GM12878 (cell line): Measurements from ENCODE around the gene ECPAS. TPM values are rescaled to one million over a fixed set of nuclear protein-coding genes. Genes with fewer than 3 reads are reported as not detected.
A peak's percentile ranks its signal among the peaks of the same experiment; 100 is the strongest.

Experiments used
- ATAC-seq: fragments of 200-7000 bp; cut with Tn5 transposase; 3 replicates; pipeline ENCODE4 v1.9.1; 2020; ENCODE audit warnings: mild to moderate bottlenecking, moderate library complexity
- BruUV-seq: library from RNA; stranded (reverse); fragments of 400-500 nt; replicated peaks from 2 replicates; lab custom pipeline; 2021; lab: Mats Ljungman, UMichigan
- CTCF ChIA-PET: fragments of 300-600 bp; sonication (Branson Sonifier 250); formaldehyde crosslinking; extraction: SDS; loops from one replicate; lab custom pipeline; 2021; ENCODE audit warnings: inconsistent platforms; lab: Yijun Ruan, JAX
- POLR2A ChIA-PET: fragments of 350-600 bp; formaldehyde crosslinking; extraction: SDS; loops from one replicate; lab custom pipeline; 2021; ENCODE audit warnings: inconsistent platforms; lab: Charles Lee
- RAD21 ChIA-PET: fragments of 300-600 bp; sonication (Branson Sonifier 250); formaldehyde crosslinking; loops from one replicate; lab custom pipeline; 2023; ENCODE audit warnings: antibody characterized with exemption; ENCODE audit not compliant: unreplicated experiment; lab: Charles Lee
- SMC1A ChIA-PET: fragments of 300-600 bp; sonication (Branson Sonifier 250); formaldehyde crosslinking; loops from one replicate; lab custom pipeline; 2023; ENCODE audit not compliant: unreplicated experiment, uncharacterized antibody; lab: Charles Lee
- DNase-seq: peaks from one replicate; pipeline ENCODE4 v3.0.0-alpha.2; 2011; ENCODE audit warnings: low read depth, low spot score
- FAIRE-seq: peaks from 3 replicates; lab custom pipeline; 2011; peaks lifted over from hg19 to GRCh38; lab: Jason Lieb, UNC
- H2AFZ ChIP-seq: 2 replicates; pipeline ENCODE4 v1.6.0; 2011; ENCODE audit warnings: low read depth, low read length, control low read depth; ENCODE audit not compliant: control insufficient read depth
- H3K27ac ChIP-seq: 2 replicates; pipeline ENCODE4 v1.5.1; 2011; ENCODE audit warnings: control low read depth; ENCODE audit not compliant: control insufficient read depth, insufficient read depth
- H3K27me3 ChIP-seq, 2 experiments: replicated peaks in 1 of 2; 2 replicates each; pipeline versions ENCODE4 v1.6.0 to v1.6.1; 2011; ENCODE audit warnings: low read length in 1 of 2; ENCODE audit not compliant: control insufficient read depth in 2 of 2, insufficient read depth in 2 of 2
- H3K36me3 ChIP-seq, 2 experiments: 2 replicates each; pipeline ENCODE4 v1.5.1; 2011; ENCODE audit warnings: low read length in 1 of 2; ENCODE audit not compliant: control insufficient read depth in 2 of 2, insufficient read depth in 2 of 2
- H3K4me1 ChIP-seq: 2 replicates; pipeline ENCODE4 v1.6.1; 2011; ENCODE audit warnings: mild to moderate bottlenecking, low read length, moderate library complexity, mixed read lengths; ENCODE audit not compliant: control insufficient read depth, insufficient read depth
- H3K4me2 ChIP-seq: 2 replicates; pipeline ENCODE4 v1.6.0; 2011; ENCODE audit warnings: control low read depth; ENCODE audit not compliant: control insufficient read depth, insufficient read depth
- H3K4me3 ChIP-seq: fragments of 200-600 bp; sonication (generic); 2 replicates; pipeline ENCODE4 v1.5.1; 2016
- H3K79me2 ChIP-seq: 2 replicates; pipeline ENCODE4 v1.6.0; 2011; ENCODE audit warnings: low read length; ENCODE audit not compliant: control insufficient read depth, insufficient read depth
- H3K9ac ChIP-seq: 2 replicates; pipeline ENCODE4 v1.8.0; 2011; ENCODE audit warnings: low read length, control low read depth, mixed read lengths; ENCODE audit not compliant: control insufficient read depth, insufficient read depth
- H3K9me3 ChIP-seq: replicated peaks from 3 replicates; pipeline ENCODE4 v1.5.1; 2011; ENCODE audit warnings: mild to moderate bottlenecking, low read length; ENCODE audit not compliant: control insufficient read depth, insufficient read depth
- H4K20me1 ChIP-seq: 2 replicates; pipeline ENCODE4 v1.6.0; 2011; ENCODE audit not compliant: control insufficient read depth, insufficient read depth
- EZH2 ChIP-seq: IDR thresholded peaks from 2 replicates; pipeline ENCODE4 v1.6.1; 2012; ENCODE audit warnings: low read depth, mild to moderate bottlenecking, control low read depth, inconsistent platforms, low read length, borderline replicate concordance; ENCODE audit not compliant: control insufficient read depth
- NBN ChIP-seq: fragments of 450-650 bp; IDR thresholded peaks from 2 replicates; pipeline ENCODE4 v1.6.1; 2016
- ZNF384 ChIP-seq: IDR thresholded peaks from 2 replicates; pipeline ENCODE4 v1.6.1; 2012; ENCODE audit warnings: low read depth, mild to moderate bottlenecking, low read length, improper control_type of control experiment, borderline replicate concordance
- WGBS: methylation state at CpG from one replicate; pipeline ENCODE4 v1.1.6; 2016; ENCODE audit warnings: low lambda C conversion rate; ENCODE audit not compliant: insufficient replicate concordance, insufficient coverage; ENCODE audit errors: missing lambda C conversion rate; 5-methylcytosine and 5-hydroxymethylcytosine counted together
- in situ Hi-C: fragments of 300-500 bp; cut with MboI; formaldehyde crosslinking; loops from 9 replicates; pipeline ENCODE4 v1.14.3; 2018; ENCODE audit warnings: mixed read lengths
- intact Hi-C: fragments of 100-400 bp; cut with micrococcal nuclease; formaldehyde crosslinking; loops from one replicate; pipeline ENCODE4 v1.14.2; 2022; ENCODE audit not compliant: unreplicated experiment
- polyA plus RNA-seq, 11 experiments: library from polyadenylated mRNA; depleted of rRNA in 4 of 11; unstranded in 6 of 11; stranded (reverse) in 5 of 11; fragments of >200 nt; fragmentation: Nextera tagmentation in 4 of 11; fragmentation: Illumina TruSeq in 1 of 11; extraction: Ambion mirVana in 4 of 11; extraction: Trizol in 1 of 11; gene quantifications; 1 replicate in 1 of 11; 2 replicates in 10 of 11; pipeline versions ENCODE4 v1.2.1 to v1.2.3, GENCODE V29; 2011 to 2016; ENCODE audit warnings: inconsistent platforms in 2 of 11, missing spikeins in 2 of 11, low read depth in 1 of 11
- total RNA-seq, 4 experiments: library from RNA; depleted of rRNA in 3 of 4; stranded (reverse); fragments of >200 nt in 3 of 4; fragmentation: Illumina TruSeq in 1 of 4; extraction: Trizol in 1 of 4; gene quantifications; 2 replicates each; pipeline versions ENCODE4 v1.2.1 to v1.2.3, GENCODE V29; 2013 to 2021

The ECPAS gene
- total and polyA plus RNA-seq, 10 of the 15 experiments (the other 5 are each of a cell fraction or from before 2014, with no cell fraction given), result 11.2 to 69.8 (median 50.1) TPM

DNA sequence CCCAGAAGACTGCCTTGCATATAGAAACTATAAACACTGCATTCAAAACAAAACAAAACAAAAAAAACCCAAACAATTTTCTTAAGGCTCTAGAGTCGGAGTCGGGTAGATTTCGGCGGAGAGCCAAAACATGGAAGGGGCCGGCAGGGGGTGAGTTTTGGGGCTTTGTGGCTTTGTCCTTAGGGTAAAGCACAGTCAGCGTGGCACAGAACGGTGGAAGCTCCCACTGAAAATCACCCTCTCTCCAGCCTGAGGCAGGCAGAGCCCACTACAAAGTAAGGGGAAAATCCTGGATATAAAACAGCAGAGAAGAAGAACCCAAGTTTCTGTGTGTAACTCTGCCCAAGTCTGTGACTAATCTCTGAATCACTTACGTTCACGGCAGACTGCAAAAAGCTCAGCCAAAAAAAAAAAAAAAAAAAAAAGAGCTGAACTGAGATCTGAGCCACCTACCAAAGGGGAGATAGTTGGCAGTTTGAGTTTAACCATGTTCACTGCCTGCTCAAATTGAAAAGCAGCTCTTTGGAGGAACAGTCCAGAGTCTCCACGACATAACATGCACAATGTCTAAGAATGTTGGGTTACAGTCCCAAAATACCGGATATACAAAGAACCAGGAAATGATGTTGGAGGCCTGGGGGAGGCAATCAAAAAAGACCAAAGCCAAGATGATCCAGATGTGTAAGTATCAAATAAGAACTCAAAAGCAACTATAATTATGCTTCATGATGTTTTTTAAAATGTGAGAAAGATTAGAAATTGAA lies 127.5 kb downstream of the ECPAS start:
- peak; percentile 42 for ATAC-seq
- H3K4me3 ChIP-seq, result no peak overlapping the region
- no peaks in the 10 kb centered on the region for H4K20me1 ChIP-seq
- H3K79me2 ChIP-seq, result no peaks in the 10 kb centered on the region
- ChIA-PET CTCF (interaction anchor here (0.5 to 1.5 kb wide), 2 partner anchors 10 to 23 kb away, joined by 3 to 4 read pairs; no protein-coding TSS in a partner anchor), SMC1A (interaction anchor here (1.7 kb wide), 1 partner anchor 10 kb away, joined by 5 read pairs; no protein-coding TSS in a partner anchor), POLR2A (no interaction called here), RAD21 (interaction anchor here (0.6 kb wide), 2 partner anchors 47 to 122 kb away, joined by 3 read pairs; no protein-coding TSS in a partner anchor)
- H2AFZ ChIP-seq, result no peak overlapping the region
- no peaks in the 10 kb centered on the region for H3K9me3 ChIP-seq
- no peak for TF ChIP-seq NBN
- peak; percentile 83 for TF ChIP-seq ZNF384
- H3K4me1 ChIP-seq, result no peaks in the 10 kb centered on the region
- H3K9ac ChIP-seq, result no peak overlapping the region
- H3K4me2 ChIP-seq, result no peak overlapping the region
- 16% methylated on average over 11 of the region's 11 CpGs for WGBS
- BruUV-seq, result TSS peak; percentile 6
- in situ Hi-C loops (no loop called here), intact Hi-C loops (no loop called here)
- H3K36me3 ChIP-seq, result peaks cover 0 to 4% of the 10 kb centered on the region in 2 experiments; a peak in 2 of 4 replicates
- no peak overlapping the region for H3K27ac ChIP-seq
- no peak for DNase-seq
- H3K27me3 ChIP-seq, result no peaks in the 10 kb centered on the region
- FAIRE-seq, result no peak

DNA sequence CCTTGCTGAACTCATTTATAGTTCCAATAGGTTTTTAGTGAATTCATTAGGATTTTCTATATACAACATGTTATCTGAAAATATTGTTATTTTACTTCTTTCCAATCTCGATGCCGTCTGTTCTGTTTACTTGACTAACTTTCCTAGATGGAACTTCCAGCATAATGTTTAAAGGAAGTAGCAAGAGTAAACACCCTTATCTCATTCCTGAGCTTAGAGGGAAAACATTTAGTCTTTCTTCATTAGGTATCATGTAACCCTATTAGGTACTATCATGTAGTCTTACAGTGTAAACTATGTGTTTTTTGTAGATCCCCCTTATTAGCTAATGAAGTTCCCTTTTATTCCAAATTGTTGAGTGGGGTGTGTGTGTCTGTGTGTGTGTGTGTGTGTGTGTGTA lies 131.6 kb downstream of the ECPAS start:
- Histone ChIP-seq H4K20me1 (no peaks in the 10 kb centered on the region), H3K9me3 (no peaks in the 10 kb centered on the region), H3K27ac (no peak overlapping the region), H3K9ac (no peak overlapping the region), H3K4me3 (no peak overlapping the region), H2AFZ (no peak overlapping the region), H3K79me2 (no peaks in the 10 kb centered on the region), H3K36me3 (no peaks in the 10 kb centered on the region), H3K4me1 (no peaks in the 10 kb centered on the region), H3K4me2 (no peak overlapping the region), H3K27me3 (no peaks in the 10 kb centered on the region)
- no peak for TF ChIP-seq EZH2
- ChIA-PET POLR2A (no interaction called here), SMC1A (interaction anchor here (1.6 to 1.9 kb wide), 2 partner anchors 9 to 317 kb away, joined by 6 to 10 read pairs; no protein-coding TSS in a partner anchor), RAD21 (no interaction called here), CTCF (interaction anchor here (0.8 to 1.1 kb wide), 3 partner anchors 9 to 147 kb away, joined by 3 read pairs; no protein-coding TSS in a partner anchor)
- FAIRE-seq (peak; percentile 54), ATAC-seq (no peak), DNase-seq (no peak)
- intact Hi-C loops, result no loop called here
- in situ Hi-C loops, result no loop called here
- no TSS peak for BruUV-seq
- 96% methylated on average over 2 of the region's 2 CpGs for WGBS
